T-helper 1 cell treated with Interleukin-12 subunit alpha and Interleukin-12 subunit beta and Interleukin-4 antibody, amounts not matched to agents 30 μg/mL and 1 μg/mL, for 36 hours (primary cell): ENCODE measurements around the gene ADAP1.

ENCODE experiments used
- H3K27ac Mint-ChIP-seq: one replicate; pipeline ENCODE4 v1.8.0; 2021; ENCODE audit warnings: mild to moderate bottlenecking, mixed read lengths
- H3K27me3 Mint-ChIP-seq: one replicate; pipeline ENCODE4 v1.8.0; 2021; ENCODE audit warnings: low read depth, mixed read lengths
- H3K36me3 Mint-ChIP-seq: one replicate; pipeline ENCODE4 v1.8.0; 2021; ENCODE audit warnings: low read depth, mixed read lengths
- H3K4me1 Mint-ChIP-seq: one replicate; pipeline ENCODE4 v1.8.0; 2021; ENCODE audit warnings: low read depth, mixed read lengths
- H3K4me3 Mint-ChIP-seq: one replicate; pipeline ENCODE4 v1.8.0; 2021; ENCODE audit warnings: mild to moderate bottlenecking, moderate library complexity, mixed read lengths
- H3K9me3 Mint-ChIP-seq: one replicate; pipeline ENCODE4 v1.8.0; 2021; ENCODE audit warnings: mixed read lengths

Gene ADAP1

GRCh38 chr7:901388-902154 lies 52.9 kb downstream of the ADAP1 start:
- H3K4me3 Mint-ChIP-seq = no peak overlapping the region
- H3K36me3 Mint-ChIP-seq = peaks cover 1% of the 10 kb centered on the region
- no peaks in the 10 kb centered on the region for H3K4me1 Mint-ChIP-seq
- H3K9me3 Mint-ChIP-seq = no peaks in the 10 kb centered on the region
- peaks cover 6% of the 10 kb centered on the region for H3K27me3 Mint-ChIP-seq
- H3K27ac Mint-ChIP-seq = no peak overlapping the region

- Mint-ChIP-seq H3K9me3 (no peaks in the 10 kb centered on the region), H3K36me3 (peaks cover 6% of the 10 kb centered on the region), H3K27ac (no peak overlapping the region), H3K4me1 (no peaks in the 10 kb centered on the region), H3K4me3 (no peak overlapping the region), H3K27me3 (peaks cover 6% of the 10 kb centered on the region)
Measured at GRCh38 chr7:901041-901387, 53.5 kb downstream of the ADAP1 start.

GRCh38 chr7:900331-901040 lies 54.0 kb downstream of the ADAP1 start:
- Mint-ChIP-seq H3K4me3 (no peak overlapping the region), H3K9me3 (no peaks in the 10 kb centered on the region), H3K36me3 (peaks cover 6% of the 10 kb centered on the region), H3K4me1 (no peaks in the 10 kb centered on the region), H3K27me3 (peaks cover 5% of the 10 kb centered on the region), H3K27ac (no peak overlapping the region)

- Mint-ChIP-seq H3K36me3 (peaks cover 6% of the 10 kb centered on the region), H3K9me3 (no peaks in the 10 kb centered on the region), H3K4me3 (no peak overlapping the region), H3K27ac (no peak overlapping the region), H3K4me1 (no peaks in the 10 kb centered on the region), H3K27me3 (no peaks in the 10 kb centered on the region)
Measured at GRCh38 chr7:899806-900205, 54.7 kb downstream of the ADAP1 start.

GRCh38 chr7:898855-899681 lies 55.4 kb downstream of the ADAP1 start:
- H3K36me3 Mint-ChIP-seq = peaks cover 6% of the 10 kb centered on the region
- no peak overlapping the region for H3K4me3 Mint-ChIP-seq
- H3K4me1 Mint-ChIP-seq = no peaks in the 10 kb centered on the region
- no peak overlapping the region for H3K27ac Mint-ChIP-seq
- no peaks in the 10 kb centered on the region for H3K27me3 Mint-ChIP-seq
- no peaks in the 10 kb centered on the region for H3K9me3 Mint-ChIP-seq

GRCh38 chr7:898460-898854 lies 56.0 kb downstream of the ADAP1 start:
- Mint-ChIP-seq H3K27me3 (no peaks in the 10 kb centered on the region), H3K36me3 (peaks cover 7% of the 10 kb centered on the region), H3K9me3 (no peaks in the 10 kb centered on the region), H3K4me1 (no peaks in the 10 kb centered on the region), H3K4me3 (no peak overlapping the region), H3K27ac (no peak overlapping the region)

- Mint-ChIP-seq H3K36me3 (peaks cover 11% of the 10 kb centered on the region), H3K4me3 (no peak overlapping the region)
Measured at GRCh38 chr7:897771-898376, 56.6 kb downstream of the ADAP1 start.

GRCh38 chr7:897086-897485 lies 57.4 kb downstream of the ADAP1 start:
- H3K27me3 Mint-ChIP-seq = no peaks in the 10 kb centered on the region
- H3K4me3 Mint-ChIP-seq = no peak overlapping the region
- H3K9me3 Mint-ChIP-seq = no peaks in the 10 kb centered on the region
- H3K36me3 Mint-ChIP-seq = peaks cover 18% of the 10 kb centered on the region
- H3K27ac Mint-ChIP-seq = no peak overlapping the region
- peaks cover 2% of the 10 kb centered on the region for H3K4me1 Mint-ChIP-seq

More at GRCh38 chr7:897771-898376, 56.6 kb downstream of the ADAP1 start:
- Mint-ChIP-seq H3K27me3 (no peaks in the 10 kb centered on the region), H3K4me1 (no peaks in the 10 kb centered on the region), H3K27ac (no peak overlapping the region), H3K9me3 (no peaks in the 10 kb centered on the region)

GRCh38 chr7:896346-897075 lies 58.0 kb downstream of the ADAP1 start:
- no peak overlapping the region for H3K4me3 Mint-ChIP-seq
- peaks cover 18% of the 10 kb centered on the region for H3K36me3 Mint-ChIP-seq
- H3K27me3 Mint-ChIP-seq = no peaks in the 10 kb centered on the region
- peaks cover 2% of the 10 kb centered on the region for H3K4me1 Mint-ChIP-seq
- H3K27ac Mint-ChIP-seq = no peak overlapping the region
- H3K9me3 Mint-ChIP-seq = no peaks in the 10 kb centered on the region

GRCh38 chr7:895451-896052 lies 58.9 kb downstream of the ADAP1 start:
- Mint-ChIP-seq H3K4me3 (no peak overlapping the region), H3K27ac (no peak overlapping the region), H3K4me1 (peaks cover 2% of the 10 kb centered on the region), H3K9me3 (no peaks in the 10 kb centered on the region), H3K36me3 (peaks cover 21% of the 10 kb centered on the region), H3K27me3 (no peaks in the 10 kb centered on the region)

- H3K27ac Mint-ChIP-seq = no peak overlapping the region
- H3K4me3 Mint-ChIP-seq = no peak overlapping the region
- H3K27me3 Mint-ChIP-seq = no peaks in the 10 kb centered on the region
- no peaks in the 10 kb centered on the region for H3K9me3 Mint-ChIP-seq
- H3K36me3 Mint-ChIP-seq = peaks cover 24% of the 10 kb centered on the region
- peaks cover 2% of the 10 kb centered on the region for H3K4me1 Mint-ChIP-seq
Measured at GRCh38 chr7:894927-895450, 59.5 kb downstream of the ADAP1 start.

- no peak overlapping the region for H3K4me3 Mint-ChIP-seq
- H3K36me3 Mint-ChIP-seq = peaks cover 24% of the 10 kb centered on the region
- no peak overlapping the region for H3K27ac Mint-ChIP-seq
- peaks cover 2% of the 10 kb centered on the region for H3K4me1 Mint-ChIP-seq
- H3K27me3 Mint-ChIP-seq = no peaks in the 10 kb centered on the region
- H3K9me3 Mint-ChIP-seq = no peaks in the 10 kb centered on the region
Measured at GRCh38 chr7:894164-894867, 60.2 kb downstream of the ADAP1 start.

- Mint-ChIP-seq H3K36me3 (peaks cover 26% of the 10 kb centered on the region), H3K4me3 (no peak overlapping the region), H3K27ac (no peak overlapping the region), H3K4me1 (peaks cover 2% of the 10 kb centered on the region), H3K9me3 (no peaks in the 10 kb centered on the region), H3K27me3 (no peaks in the 10 kb centered on the region)
Measured at GRCh38 chr7:893686-894085, 60.8 kb downstream of the ADAP1 start.
